GM21447 (cell line): ENCODE results near the gene ZNF423.
"Not testable (repeated sequence)": the region's sequence is repeated elsewhere in the genome, so short reads cannot be mapped to it uniquely, and the experiment has no call there.

Experiments used
- ATAC-seq: cut with Tn5 transposase; IDR thresholded peaks from one replicate; pipeline ENCODE4 v1.9.1; 2021; ENCODE audit not compliant: unreplicated experiment

Gene ZNF423

GRCh38 chr16:49855822-49856671, at the start of gene ZNF423:
ZNF423 (minus strand) TSS chr16:49856112; CDS start chr16:49855774, 338 bp downstream.
- ATAC-seq: no peak

- ATAC-seq: no peak
These were observed 48.6 kb upstream of the ZNF423 start for GRCh38 chr16:49904348-49905062.

GRCh38 chr16:49902908-49903307, 47.0 kb upstream of the ZNF423 start:
- ATAC-seq: no peak

- no peak for ATAC-seq
These were observed 45.8 kb upstream of the ZNF423 start for GRCh38 chr16:49901711-49902110.

GRCh38 chr16:49900875-49901274, 45.0 kb upstream of the ZNF423 start:
- no peak for ATAC-seq

GRCh38 chr16:49899991-49900695, 44.2 kb upstream of the ZNF423 start:
- ATAC-seq: no peak

GRCh38 chr16:49896447-49896964, 40.6 kb upstream of the ZNF423 start:
- no peak for ATAC-seq

GRCh38 chr16:49890876-49891275, 35.0 kb upstream of the ZNF423 start:
- ATAC-seq: no peak

GRCh38 chr16:49889725-49890397, 33.9 kb upstream of the ZNF423 start:
- no peak for ATAC-seq

- no peak for ATAC-seq
These were observed 30.7 kb upstream of the ZNF423 start for GRCh38 chr16:49886554-49887094.

- no peak for ATAC-seq
These were observed 28.4 kb upstream of the ZNF423 start for GRCh38 chr16:49884033-49885015.

GRCh38 chr16:49883076-49884014, 27.4 kb upstream of the ZNF423 start:
- ATAC-seq: no peak

- ATAC-seq: no peak
These were observed 26.0 kb upstream of the ZNF423 start for GRCh38 chr16:49881890-49882289.

- ATAC-seq: not testable (repeated sequence)
These were observed 22.6 kb upstream of the ZNF423 start for GRCh38 chr16:49878540-49878939.

- no peak for ATAC-seq
These were observed 20.8 kb upstream of the ZNF423 start for GRCh38 chr16:49876716-49877129.

- ATAC-seq: no peak
These were observed 20.1 kb upstream of the ZNF423 start for GRCh38 chr16:49875806-49876715.

- no peak for ATAC-seq
These were observed 18.8 kb upstream of the ZNF423 start for GRCh38 chr16:49874613-49875237.
